ENCODE measurements around the gene KCNB1.

DNA sequence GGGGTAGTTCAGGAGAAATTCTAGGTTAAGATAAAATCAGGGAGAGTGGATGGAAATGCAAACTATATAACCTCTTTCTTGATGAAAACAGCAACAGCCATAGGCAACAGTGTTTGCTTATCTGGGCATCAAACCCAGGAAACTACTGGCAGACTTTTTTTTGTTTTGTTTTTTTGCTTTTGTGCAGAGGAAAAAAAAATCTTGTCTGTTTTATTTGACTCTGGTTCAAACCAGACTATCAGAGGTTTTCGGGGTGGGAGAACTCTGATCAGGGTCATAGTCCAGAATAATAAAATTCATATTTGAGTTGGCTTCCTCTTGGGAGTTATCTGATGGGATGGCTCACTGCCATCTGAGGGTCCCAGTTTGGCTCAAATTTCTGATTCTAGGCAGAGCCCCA is 115.8 kb downstream of the KCNB1 start:
- TF ChIP-seq, protein P1, sequence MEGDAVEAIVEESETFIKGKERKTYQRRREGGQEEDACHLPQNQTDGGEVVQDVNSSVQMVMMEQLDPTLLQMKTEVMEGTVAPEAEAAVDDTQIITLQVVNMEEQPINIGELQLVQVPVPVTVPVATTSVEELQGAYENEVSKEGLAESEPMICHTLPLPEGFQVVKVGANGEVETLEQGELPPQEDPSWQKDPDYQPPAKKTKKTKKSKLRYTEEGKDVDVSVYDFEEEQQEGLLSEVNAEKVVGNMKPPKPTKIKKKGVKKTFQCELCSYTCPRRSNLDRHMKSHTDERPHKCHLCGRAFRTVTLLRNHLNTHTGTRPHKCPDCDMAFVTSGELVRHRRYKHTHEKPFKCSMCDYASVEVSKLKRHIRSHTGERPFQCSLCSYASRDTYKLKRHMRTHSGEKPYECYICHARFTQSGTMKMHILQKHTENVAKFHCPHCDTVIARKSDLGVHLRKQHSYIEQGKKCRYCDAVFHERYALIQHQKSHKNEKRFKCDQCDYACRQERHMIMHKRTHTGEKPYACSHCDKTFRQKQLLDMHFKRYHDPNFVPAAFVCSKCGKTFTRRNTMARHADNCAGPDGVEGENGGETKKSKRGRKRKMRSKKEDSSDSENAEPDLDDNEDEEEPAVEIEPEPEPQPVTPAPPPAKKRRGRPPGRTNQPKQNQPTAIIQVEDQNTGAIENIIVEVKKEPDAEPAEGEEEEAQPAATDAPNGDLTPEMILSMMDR (IDR thresholded peaks at IDR 0.05; ENCODE audit: low read depth, low read length): no peak
- no peak for TF ChIP-seq POLR2A (IDR thresholded peaks at IDR 0.05; ENCODE audit: extremely low read depth, insufficient read length)

Measured in NB4 (cell line).